GM21723 (cell line): Measurements from ENCODE around the gene GINS1.
"Not testable (repeated sequence)": the region's sequence is repeated elsewhere in the genome, so short reads cannot be mapped to it uniquely, and the experiment has no call there.

Experiments
- ATAC-seq: cut with Tn5 transposase; IDR thresholded peaks from one replicate; pipeline ENCODE4 v1.9.1; 2021; ENCODE audit warnings: mild to moderate bottlenecking, moderate library complexity; ENCODE audit not compliant: unreplicated experiment

The GINS1 gene

DNA sequence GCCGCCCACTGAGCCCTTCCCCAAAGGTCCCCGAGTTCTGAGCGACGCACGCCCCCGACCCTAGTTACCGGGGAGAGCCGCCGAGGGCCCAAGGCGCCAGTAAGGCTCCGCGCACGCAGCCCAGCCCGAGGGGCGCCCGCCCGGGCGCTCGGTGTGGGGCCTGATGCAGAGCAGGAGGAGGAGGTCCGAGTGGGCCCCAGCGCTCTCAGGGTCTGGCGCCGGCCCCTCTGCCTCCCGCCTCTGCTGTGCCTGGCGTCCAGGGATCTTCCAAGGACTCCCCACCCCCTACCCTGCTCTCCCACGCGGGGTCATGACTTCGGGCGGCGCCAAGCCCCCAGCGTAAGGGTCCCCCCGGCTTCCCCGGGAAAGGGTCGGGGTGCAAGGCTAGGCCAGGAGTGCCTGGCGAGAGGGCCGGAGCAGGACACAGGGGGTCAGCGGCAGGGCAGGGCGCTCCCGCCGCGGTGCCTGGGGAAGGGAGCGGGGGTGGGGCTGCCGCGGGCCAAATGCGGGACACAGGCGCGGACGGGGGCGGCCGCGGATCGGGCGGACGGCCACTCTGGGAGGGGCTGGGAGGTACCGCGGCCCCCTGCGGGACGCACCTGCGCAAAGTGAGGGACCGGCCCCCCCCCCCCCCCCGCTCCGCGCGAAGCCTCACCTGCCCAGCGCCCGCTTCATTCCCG lies 17.5 kb upstream of the GINS1 start:
- ATAC-seq = peak; percentile 43

- ATAC-seq = peak; percentile 86
Observed at GRCh38 chr20:25390538-25391528, 16.6 kb upstream of the GINS1 start, which contains the start of gene ABHD12. Gene ABHD12, minus strand, starts transcription at chr20:25390835. Its CDS starts 132 bp downstream, at chr20:25390703.

GRCh38 chr20:25394276-25394675 lies 13.2 kb upstream of the GINS1 start:
- no peak for ATAC-seq

GRCh38 chr20:25394996-25395395 lies 12.5 kb upstream of the GINS1 start:
- ATAC-seq = no peak

DNA sequence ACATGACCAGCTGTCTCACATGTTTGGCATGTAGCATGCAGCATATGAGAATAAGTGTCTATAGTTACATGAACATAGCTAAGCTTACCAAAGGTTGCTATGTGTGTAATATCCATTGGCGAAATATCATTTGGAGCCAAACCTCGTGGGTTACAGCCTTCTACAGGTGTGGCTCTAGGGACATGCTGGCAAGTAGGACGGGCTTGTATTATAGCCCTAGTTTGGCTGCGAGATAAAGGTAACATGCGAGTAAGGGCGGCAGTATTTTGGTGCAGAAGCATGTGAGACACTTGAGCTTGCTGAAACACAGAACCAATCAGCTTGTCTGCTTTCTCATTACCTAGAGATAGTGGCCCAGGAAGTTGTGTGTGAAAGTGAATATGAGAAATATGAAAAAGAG lies 10.4 kb upstream of the GINS1 start:
- no peak for ATAC-seq

GRCh38 chr20:25397821-25398220 lies 9.7 kb upstream of the GINS1 start:
- no peak for ATAC-seq

- ATAC-seq = no peak
Observed at GRCh38 chr20:25398376-25399036, 9.0 kb upstream of the GINS1 start.

DNA sequence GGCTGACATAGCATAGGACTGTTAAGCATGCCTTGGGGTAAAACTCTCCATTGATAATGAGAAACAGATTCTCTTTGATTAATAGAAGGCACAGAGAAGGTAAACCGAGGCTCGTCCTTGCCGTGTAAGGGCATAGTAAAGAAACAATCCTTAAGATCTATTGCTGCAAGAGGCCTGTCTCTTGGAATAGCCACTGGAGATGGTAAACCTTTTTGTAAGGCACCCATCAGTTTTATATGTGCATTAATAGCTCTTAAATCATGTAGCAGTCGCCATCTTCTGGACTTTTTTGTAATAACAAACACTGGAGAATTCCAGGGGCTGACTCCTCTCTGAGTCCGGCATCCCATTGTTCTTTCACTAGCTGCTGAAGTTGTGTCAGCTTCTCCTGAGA lies 8.4 kb upstream of the GINS1 start:
- ATAC-seq = no peak

- ATAC-seq = not testable (repeated sequence)
Observed at GRCh38 chr20:25400291-25400732, 7.2 kb upstream of the GINS1 start.

GRCh38 chr20:25402583-25402982 lies 4.9 kb upstream of the GINS1 start:
- no peak for ATAC-seq

DNA sequence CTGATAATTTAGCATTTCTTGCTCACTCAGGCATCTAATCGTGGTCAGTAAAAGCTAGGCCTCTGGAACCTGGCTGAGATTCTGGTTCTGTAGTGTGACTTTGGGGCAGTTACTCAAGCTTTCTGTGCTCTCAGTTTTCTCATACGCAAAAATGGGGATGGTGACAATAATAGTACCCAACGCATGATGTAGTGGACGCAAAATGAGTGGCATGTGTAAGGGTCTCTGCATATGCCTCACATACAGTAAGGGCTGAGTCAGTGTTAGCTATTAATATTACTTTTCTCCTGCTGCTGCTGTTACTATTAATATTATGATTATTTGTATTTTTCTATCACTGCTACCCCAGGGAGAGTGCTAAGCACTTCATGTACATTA lies 686 bp downstream of the GINS1 start:
- ATAC-seq = no peak

DNA sequence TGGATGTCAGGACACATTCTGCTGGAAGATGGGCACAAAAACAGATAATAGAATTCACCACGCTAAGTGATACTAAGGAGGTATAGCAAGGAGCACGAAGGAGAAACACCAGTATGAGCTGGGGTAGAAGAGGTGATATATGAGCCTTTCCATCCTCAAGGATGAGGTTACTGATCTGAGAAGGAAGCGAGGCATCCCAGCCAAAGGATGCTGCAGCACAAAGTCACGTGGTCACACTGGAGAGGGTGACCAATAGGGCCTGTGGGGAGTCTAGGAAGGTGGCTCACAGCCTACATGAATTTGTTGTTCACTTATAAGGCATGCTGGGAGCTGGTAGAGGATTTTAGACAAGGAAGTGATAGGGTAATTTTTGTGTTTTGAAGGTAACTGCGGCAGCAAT lies 1.4 kb downstream of the GINS1 start:
- ATAC-seq = no peak

GRCh38 chr20:25418776-25419175 lies 11.3 kb downstream of the GINS1 start:
- ATAC-seq = no peak

GRCh38 chr20:25421102-25421501 lies 13.6 kb downstream of the GINS1 start:
- no peak for ATAC-seq

DNA sequence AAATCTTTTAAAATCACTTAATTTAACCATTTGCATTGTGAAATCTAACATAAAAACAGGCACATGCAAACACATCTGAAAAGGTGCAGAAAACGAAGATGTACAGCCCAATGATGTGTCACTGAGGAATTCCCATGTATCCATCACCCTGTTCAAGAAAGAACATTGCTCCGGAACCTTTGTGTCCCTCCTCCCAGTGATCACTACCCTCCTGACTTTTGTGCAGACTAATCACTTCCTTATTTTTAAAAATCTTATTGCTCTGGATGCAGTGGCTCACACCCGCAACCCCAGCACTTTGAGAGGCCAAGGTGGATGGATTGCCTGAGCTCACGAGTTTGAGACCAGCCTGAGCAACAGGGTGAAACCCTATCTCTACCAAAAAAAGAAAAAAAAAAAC lies 14.6 kb downstream of the GINS1 start:
- no peak for ATAC-seq

- ATAC-seq = no peak
Observed at GRCh38 chr20:25424536-25424935, 17.1 kb downstream of the GINS1 start.

DNA sequence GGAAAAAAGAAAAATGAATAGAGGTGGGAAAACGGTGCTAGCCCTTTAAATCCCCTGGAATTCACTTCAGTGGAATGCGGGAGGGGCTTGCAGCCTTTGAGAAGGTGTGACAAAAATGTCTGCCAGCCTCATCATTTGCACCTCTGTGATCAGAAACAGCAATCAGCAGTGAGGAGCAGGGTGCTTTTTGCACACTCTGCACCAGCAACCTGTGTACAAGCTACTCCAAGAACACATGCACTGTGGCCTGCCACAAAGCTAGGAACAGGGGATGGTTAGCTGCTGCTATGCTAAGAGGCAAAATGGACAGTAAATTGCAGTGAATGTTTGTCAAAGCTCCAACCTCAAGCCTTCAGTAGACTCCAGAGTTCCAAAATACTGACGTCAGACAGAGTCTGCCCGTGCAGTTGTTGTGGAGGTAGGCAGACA lies 29.7 kb downstream of the GINS1 start:
- ATAC-seq = no peak

GRCh38 chr20:25439328-25439727 lies 31.9 kb downstream of the GINS1 start:
- peak; percentile 76 for ATAC-seq

- ATAC-seq = no peak
Observed at GRCh38 chr20:25444556-25444955, 37.1 kb downstream of the GINS1 start.

- ATAC-seq = no peak
Observed at GRCh38 chr20:25447671-25448070, 40.2 kb downstream of the GINS1 start.

DNA sequence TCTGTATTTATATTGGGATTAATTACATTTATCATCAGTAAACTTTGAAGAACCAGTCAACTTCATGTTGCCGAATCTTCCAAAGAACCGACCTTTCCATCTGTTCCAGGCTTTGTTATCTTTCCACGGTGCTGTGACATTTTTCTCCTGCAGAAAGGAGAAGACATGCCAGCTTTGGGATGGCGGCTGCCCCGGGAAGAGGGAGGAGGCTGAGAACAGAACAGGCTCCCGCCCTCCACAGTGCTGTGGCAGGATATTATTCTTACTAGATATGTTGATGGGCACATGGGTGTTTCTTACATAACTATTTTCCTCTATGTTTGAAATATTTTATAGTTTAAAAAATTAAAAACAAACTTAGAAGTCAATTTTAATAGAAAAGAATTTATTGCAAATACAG lies 44.9 kb downstream of the GINS1 start:
- no peak for ATAC-seq
